Thoracic aorta (tissue), 2 donors: ENCODE data around the gene CCL21. TPM values are rescaled to one million over a fixed set of nuclear protein-coding genes. Genes with fewer than 3 reads are reported as not detected.
A peak's percentile ranks its signal among the peaks of the same experiment; 100 is the strongest.

Experiments
- ATAC-seq: fragments of 150-250 bp; one replicate; pipeline ENCODE4 v1.8.0; 2017; ENCODE audit warnings: low read depth; ENCODE audit not compliant: insufficient number of reproducible peaks, low FRiP score
- DNase-seq: peaks from one replicate; pipeline ENCODE4 v3.0.0-alpha.2; 2020; ENCODE audit warnings: low spot score
- H3K27ac ChIP-seq, 2 donors: fragments of 200-600 bp; sonication (generic); 1 replicate in 1 of 2; 2 replicates in 1 of 2; pipeline ENCODE4 v1.5.1; 2016; ENCODE audit warnings: mild to moderate bottlenecking in 2 of 2, moderate library complexity in 2 of 2
- H3K27me3 ChIP-seq: fragments of 200-600 bp; sonication (generic); replicated peaks from 2 replicates; pipeline ENCODE4 v1.6.0; 2016; ENCODE audit warnings: mild to moderate bottlenecking; ENCODE audit not compliant: insufficient read depth
- H3K36me3 ChIP-seq: fragments of 200-600 bp; sonication (generic); one replicate; pipeline ENCODE4 v1.5.1; 2016
- H3K4me1 ChIP-seq, 2 donors: fragments of 200-600 bp; sonication (generic); 1 replicate in 1 of 2; 2 replicates in 1 of 2; pipeline versions ENCODE4 v1.5.1 to v1.6.0; 2016; ENCODE audit warnings: low read depth in 2 of 2, mild to moderate bottlenecking in 1 of 2; ENCODE audit not compliant: control insufficient read depth in 1 of 2
- H3K4me3 ChIP-seq: fragments of 200-600 bp; sonication (generic); 2 replicates; pipeline ENCODE4 v1.5.1; 2016; ENCODE audit warnings: mild to moderate bottlenecking
- H3K9me3 ChIP-seq: fragments of 200-600 bp; sonication (generic); 2 replicates; pipeline ENCODE4 v1.5.1; 2016
- CTCF ChIP-seq: fragments of 200-600 bp; sonication (generic); IDR thresholded peaks from one replicate; pipeline ENCODE4 v1.5.1; 2019; ENCODE audit warnings: antibody characterized with exemption
- total RNA-seq, 2 donors: library from RNA; depleted of rRNA; stranded (reverse); fragments of >200 nt; gene quantifications; one replicate each; pipeline versions ENCODE4 v1.1.0 to v1.2.3, GENCODE V29; 2016

The CCL21 gene
- total RNA-seq, 2 donors from 2014 or later, result 9.3 TPM; not detected in 1

GRCh38 chr9:34662526-34663302 lies 47.2 kb downstream of the CCL21 start, which contains the start of gene CCL27:
CCL27 (minus strand) TSS chr9:34662657; CDS start chr9:34662633, 24 bp downstream.
- Histone ChIP-seq H3K4me3 (no peak within 1 kb of the TSS), H3K4me1 (peaks cover 7 to 31% of the 10 kb centered on the region in 2 donors), H3K27ac (peak within 1 kb of the TSS; percentile 5 to 100)

GRCh38 chr9:34659592-34660253 lies 50.2 kb downstream of the CCL21 start:
- no peak for DNase-seq
- H3K27me3 ChIP-seq, result no peaks in the 10 kb centered on the region
- H3K27ac ChIP-seq, result no peak overlapping the region
- no peak for ATAC-seq
- TF ChIP-seq CTCF, result no peak
- H3K9me3 ChIP-seq, result no peaks in the 10 kb centered on the region
- peaks cover 30% of the 10 kb centered on the region for H3K36me3 ChIP-seq
- peaks cover 6 to 31% of the 10 kb centered on the region in 2 donors for H3K4me1 ChIP-seq
- no peak overlapping the region for H3K4me3 ChIP-seq

More at GRCh38 chr9:34662526-34663302, 47.2 kb downstream of the CCL21 start, which contains the start of gene CCL27:
- peaks cover 26% of the 10 kb centered on the region for H3K36me3 ChIP-seq
- H3K9me3 ChIP-seq, result no peaks in the 10 kb centered on the region
- ATAC-seq (no peak), DNase-seq (no peak)
- H3K27me3 ChIP-seq, result no peaks in the 10 kb centered on the region
- TF ChIP-seq CTCF, result no peak

Other genes with a start within 250 kb of the CCL21 start
- gene ENHO, start 187.1 kb downstream of the CCL21 start, total RNA-seq, result not detected
- 10 to 100 TPM in 1 of 2 donors, 1 to 10 TPM in 1; 8.7 to 13.7 TPM for gene CNTFR, start 120.4 kb downstream of the CCL21 start, total RNA-seq
- gene RPP25L, start 98.0 kb downstream of the CCL21 start, total RNA-seq, result 1 to 10 TPM; 5.5 to 8.7 TPM
- 10 to 100 TPM; 48.1 to 70.4 TPM for gene DCTN3, start 89.6 kb downstream of the CCL21 start, total RNA-seq
- gene ARID3C, start 81.1 kb downstream of the CCL21 start, total RNA-seq, result not detected
- 100 to 1,000 TPM in 1 of 2 donors, 10 to 100 TPM in 1; 77.0 to 131 TPM for gene SIGMAR1, start 72.3 kb downstream of the CCL21 start, total RNA-seq
- 10 to 100 TPM; 67.7 to 78.4 TPM for gene GALT, start 63.5 kb downstream of the CCL21 start, total RNA-seq
- 10 to 100 TPM; 81.3 to 99.0 TPM for gene IL11RA, start 58.0 kb downstream of the CCL21 start, total RNA-seq
- gene CCL27, start 47.5 kb downstream of the CCL21 start, total RNA-seq, result not detected
- gene CCL19, start 18.9 kb downstream of the CCL21 start, total RNA-seq, result 1 to 10 TPM; 5.4 to 8.0 TPM
- under 1 TPM; 0.27 to 0.35 TPM for gene PHF24, start 248.1 kb upstream of the CCL21 start, total RNA-seq